MM.1S (cell line): ENCODE results near the gene SEC61B.

Experiments
- CTCF ChIP-seq: fragments of 300-600 bp; sonication (generic); IDR thresholded peaks from 2 replicates; pipeline ENCODE4 v1.5.1; 2016; ENCODE audit warnings: antibody characterized with exemption, low read length, mixed read lengths
- EZH2 ChIP-seq: fragments of 300-600 bp; sonication (generic); optimal IDR thresholded peaks from 2 replicates; pipeline ENCODE3; 2017; ENCODE audit warnings: low read depth, mild to moderate bottlenecking, antibody characterized with exemption, low read length, mixed read lengths
- EZH2phosphoT487 ChIP-seq: fragments of 300-600 bp; sonication (generic); IDR thresholded peaks from 2 replicates; pipeline ENCODE4 v1.6.1; 2018; ENCODE audit warnings: antibody characterized with exemption, low read length

- no peak for TF ChIP-seq EZH2
- TF ChIP-seq CTCF, result no peak
- TF ChIP-seq EZH2phosphoT487, result no peak
Measured at GRCh38 chr9:99193466-99193821, 28.6 kb upstream of the SEC61B start.
